ENCODE measurements around the gene CD248. TPM values are rescaled to one million over a fixed set of nuclear protein-coding genes. Genes with fewer than 3 reads are reported as not detected.

CD248 gene
- total RNA-seq, 1 donor from 2014 or later, result 95.2 TPM

- TF ChIP-seq CTCF (IDR thresholded peaks at IDR 0.05; ENCODE audit: unreplicated experiment), result no peak
- DNase-seq (ENCODE audit: low spot score in 2 of 2, unreplicated experiment in 2 of 2), result no peak
- Mint-ChIP-seq H3K27ac (no peak overlapping the region), H3K4me3 (peak overlapping the region; percentile 96), H3K4me1 (peaks cover 41% of the 10 kb centered on the region), H3K36me3 (peaks cover 2% of the 10 kb centered on the region), H3K9me3 (no peaks in the 10 kb centered on the region), H3K27me3 (ENCODE audit: low read depth) (peaks cover 2% of the 10 kb centered on the region)
Observed at GRCh38 chr11:66343176-66343575, 26.3 kb upstream of the CD248 start.

- DNase-seq (ENCODE audit: low spot score in 2 of 2, unreplicated experiment in 2 of 2), result no peak
- Mint-ChIP-seq H3K27ac (no peak overlapping the region), H3K9me3 (no peaks in the 10 kb centered on the region), H3K27me3 (ENCODE audit: low read depth) (no peaks in the 10 kb centered on the region), H3K36me3 (peaks cover 2% of the 10 kb centered on the region), H3K4me1 (peaks cover 34% of the 10 kb centered on the region), H3K4me3 (no peak overlapping the region)
- no peak for TF ChIP-seq CTCF (IDR thresholded peaks at IDR 0.05; ENCODE audit: unreplicated experiment)
Observed at GRCh38 chr11:66341502-66342126, 24.8 kb upstream of the CD248 start.

GRCh38 chr11:66340596-66341501 lies 24.0 kb upstream of the CD248 start:
- no peak for DNase-seq (ENCODE audit: low spot score in 2 of 2, unreplicated experiment in 2 of 2)
- H3K27ac Mint-ChIP-seq, result no peak overlapping the region
- peaks cover 34% of the 10 kb centered on the region for H3K4me1 Mint-ChIP-seq
- H3K4me3 Mint-ChIP-seq, result no peak overlapping the region
- peaks cover 2% of the 10 kb centered on the region for H3K36me3 Mint-ChIP-seq
- peaks cover 4% of the 10 kb centered on the region for H3K27me3 Mint-ChIP-seq (ENCODE audit: low read depth)
- no peak for TF ChIP-seq CTCF (IDR thresholded peaks at IDR 0.05; ENCODE audit: unreplicated experiment)
- H3K9me3 Mint-ChIP-seq, result no peaks in the 10 kb centered on the region

- Mint-ChIP-seq H3K4me1 (peaks cover 29% of the 10 kb centered on the region), H3K36me3 (peaks cover 2% of the 10 kb centered on the region), H3K27me3 (ENCODE audit: low read depth) (peaks cover 7% of the 10 kb centered on the region), H3K9me3 (no peaks in the 10 kb centered on the region), H3K4me3 (no peak overlapping the region), H3K27ac (no peak overlapping the region)
- DNase-seq (ENCODE audit: low spot score in 2 of 2, unreplicated experiment in 2 of 2), result no peak
- TF ChIP-seq CTCF (IDR thresholded peaks at IDR 0.05; ENCODE audit: unreplicated experiment), result no peak
Observed at GRCh38 chr11:66339686-66340483, 23.0 kb upstream of the CD248 start.

GRCh38 chr11:66339162-66339675 lies 22.4 kb upstream of the CD248 start:
- H3K9me3 Mint-ChIP-seq, result no peaks in the 10 kb centered on the region
- no peak overlapping the region for H3K27ac Mint-ChIP-seq
- peaks cover 2% of the 10 kb centered on the region for H3K36me3 Mint-ChIP-seq
- TF ChIP-seq CTCF (IDR thresholded peaks at IDR 0.05; ENCODE audit: unreplicated experiment), result no peak
- H3K4me1 Mint-ChIP-seq, result peaks cover 24% of the 10 kb centered on the region
- H3K4me3 Mint-ChIP-seq, result no peak overlapping the region
- no peak for DNase-seq (ENCODE audit: low spot score in 2 of 2, unreplicated experiment in 2 of 2)
- H3K27me3 Mint-ChIP-seq (ENCODE audit: low read depth), result peaks cover 7% of the 10 kb centered on the region

Measured in mesothelial cell of epicardium (in vitro differentiated cells).